ENCODE results near the gene DNHD1. TPM values are rescaled to one million over a fixed set of nuclear protein-coding genes. Genes with fewer than 3 reads are reported as not detected.

The DNHD1 gene
- total RNA-seq, 1 experiment from 2014 or later = 11.5 TPM

DNA sequence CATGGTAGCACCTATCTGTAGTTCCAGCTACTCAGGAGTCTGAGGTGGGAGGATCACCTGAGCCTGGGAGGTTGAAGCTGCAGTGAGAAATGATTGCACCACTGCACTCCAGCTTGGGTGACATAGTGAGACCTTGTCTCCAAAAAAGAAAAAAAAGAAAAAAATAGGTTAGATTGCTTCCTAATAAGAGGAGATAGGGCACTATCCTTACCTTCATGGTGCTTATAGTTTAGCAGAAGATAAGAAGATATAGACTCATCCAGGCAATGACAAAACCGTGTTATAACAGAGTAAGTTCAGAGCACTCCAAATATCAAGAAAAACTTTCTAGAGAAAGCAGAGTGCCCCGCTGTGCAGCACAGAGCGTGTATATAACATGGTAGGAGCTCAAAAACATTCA is 64.2 kb downstream of the DNHD1 start (continued):
- TF ChIP-seq GRHL2 (CRISPR knock-in tag; IDR thresholded peaks at IDR 0.05; ENCODE audit: insufficient replicate concordance, severe bottlenecking) (no peak), E2F4 (CRISPR knock-in tag; IDR thresholded peaks at IDR 0.05; ENCODE audit: borderline replicate concordance, low read depth) (no peak)

GRCh38 chr11:6563121-6563619 is 66.1 kb downstream of the DNHD1 start:
- ATAC-seq (peak; percentile 38; the same call in 1 of the 2 replicates), DNase-seq (ENCODE audit: low spot score) (no peak)
- ChIA-PET CTCF (interaction anchor here (1.1 to 1.4 kb wide), 2 partner anchors 32 to 200 kb away, joined by 3 to 5 read pairs; no protein-coding TSS in a partner anchor), POLR2A (no interaction called here)
- H3K36me3 Mint-ChIP-seq = no peaks in the 10 kb centered on the region
- peaks cover 11% of the 10 kb centered on the region for H3K4me1 Mint-ChIP-seq
- no peaks in the 10 kb centered on the region for H3K27me3 Mint-ChIP-seq (ENCODE audit: low read depth)
- H3K9me3 Mint-ChIP-seq = no peaks in the 10 kb centered on the region
- no peak for TF ChIP-seq ZNF263 (CRISPR knock-in tag; IDR thresholded peaks at IDR 0.05; ENCODE audit: low read depth)
- no peak for TF ChIP-seq RELA (CRISPR knock-in tag; IDR thresholded peaks at IDR 0.05; ENCODE audit: borderline replicate concordance)
- TF ChIP-seq, protein P1, sequence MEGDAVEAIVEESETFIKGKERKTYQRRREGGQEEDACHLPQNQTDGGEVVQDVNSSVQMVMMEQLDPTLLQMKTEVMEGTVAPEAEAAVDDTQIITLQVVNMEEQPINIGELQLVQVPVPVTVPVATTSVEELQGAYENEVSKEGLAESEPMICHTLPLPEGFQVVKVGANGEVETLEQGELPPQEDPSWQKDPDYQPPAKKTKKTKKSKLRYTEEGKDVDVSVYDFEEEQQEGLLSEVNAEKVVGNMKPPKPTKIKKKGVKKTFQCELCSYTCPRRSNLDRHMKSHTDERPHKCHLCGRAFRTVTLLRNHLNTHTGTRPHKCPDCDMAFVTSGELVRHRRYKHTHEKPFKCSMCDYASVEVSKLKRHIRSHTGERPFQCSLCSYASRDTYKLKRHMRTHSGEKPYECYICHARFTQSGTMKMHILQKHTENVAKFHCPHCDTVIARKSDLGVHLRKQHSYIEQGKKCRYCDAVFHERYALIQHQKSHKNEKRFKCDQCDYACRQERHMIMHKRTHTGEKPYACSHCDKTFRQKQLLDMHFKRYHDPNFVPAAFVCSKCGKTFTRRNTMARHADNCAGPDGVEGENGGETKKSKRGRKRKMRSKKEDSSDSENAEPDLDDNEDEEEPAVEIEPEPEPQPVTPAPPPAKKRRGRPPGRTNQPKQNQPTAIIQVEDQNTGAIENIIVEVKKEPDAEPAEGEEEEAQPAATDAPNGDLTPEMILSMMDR (IDR thresholded peaks at IDR 0.05) = no peak
- no peak for TF ChIP-seq OVOL2 (CRISPR knock-in tag; IDR thresholded peaks at IDR 0.05; ENCODE audit: borderline replicate concordance)
- TF ChIP-seq SOX15 (CRISPR knock-in tag; IDR thresholded peaks at IDR 0.05) = no peak
- no peak for TF ChIP-seq PRRX2 (CRISPR knock-in tag; IDR thresholded peaks at IDR 0.05)
- no peak for TF ChIP-seq KAT7 (CRISPR knock-in tag; IDR thresholded peaks at IDR 0.05; ENCODE audit: borderline replicate concordance)
- no peak overlapping the region for H3K27ac Mint-ChIP-seq
- no peak overlapping the region for H3K4me3 Mint-ChIP-seq

- Mint-ChIP-seq H3K27ac (no peak overlapping the region), H3K4me3 (no peak overlapping the region), H3K27me3 (ENCODE audit: low read depth) (no peaks in the 10 kb centered on the region), H3K36me3 (no peaks in the 10 kb centered on the region), H3K4me1 (peaks cover 15% of the 10 kb centered on the region), H3K9me3 (no peaks in the 10 kb centered on the region)
- ATAC-seq (no peak), DNase-seq (ENCODE audit: low spot score) (no peak)
- ChIA-PET CTCF (interaction anchor here (1.1 to 1.4 kb wide), 2 partner anchors 120 to 201 kb away, joined by 3 to 5 read pairs; no protein-coding TSS in a partner anchor), POLR2A (no interaction called here)
- TF ChIP-seq CDX4 (CRISPR knock-in tag; IDR thresholded peaks at IDR 0.05; ENCODE audit: borderline replicate concordance) (no peak), CBFB (CRISPR knock-in tag; IDR thresholded peaks at IDR 0.05; ENCODE audit: low read depth) (no peak), KAT7 (CRISPR knock-in tag; IDR thresholded peaks at IDR 0.05; ENCODE audit: borderline replicate concordance) (no peak), ELF4 (CRISPR knock-in tag; IDR thresholded peaks at IDR 0.05; ENCODE audit: low read depth) (no peak), ZNF416 (CRISPR knock-in tag; IDR thresholded peaks at IDR 0.05) (no peak), AR (CRISPR knock-in tag; IDR thresholded peaks at IDR 0.05) (no peak), IRF2 (CRISPR knock-in tag; IDR thresholded peaks at IDR 0.05; ENCODE audit: borderline replicate concordance, low read depth) (no peak), SMAD3 (CRISPR knock-in tag; IDR thresholded peaks at IDR 0.05; ENCODE audit: borderline replicate concordance) (no peak), ZNF281 (CRISPR knock-in tag; IDR thresholded peaks at IDR 0.05) (no peak), MYBL2 (CRISPR knock-in tag; IDR thresholded peaks at IDR 0.05) (no peak), SOX15 (CRISPR knock-in tag; IDR thresholded peaks at IDR 0.05) (no peak), ZNF121 (CRISPR knock-in tag; IDR thresholded peaks at IDR 0.05) (no peak), CREM (CRISPR knock-in tag; IDR thresholded peaks at IDR 0.05) (no peak), SP1 (CRISPR knock-in tag; conservative IDR thresholded peaks at IDR 0.05) (no peak), ZNF317 (CRISPR knock-in tag; IDR thresholded peaks at IDR 0.05; ENCODE audit: borderline replicate concordance, low read depth) (no peak)
- TF ChIP-seq, protein P2, sequence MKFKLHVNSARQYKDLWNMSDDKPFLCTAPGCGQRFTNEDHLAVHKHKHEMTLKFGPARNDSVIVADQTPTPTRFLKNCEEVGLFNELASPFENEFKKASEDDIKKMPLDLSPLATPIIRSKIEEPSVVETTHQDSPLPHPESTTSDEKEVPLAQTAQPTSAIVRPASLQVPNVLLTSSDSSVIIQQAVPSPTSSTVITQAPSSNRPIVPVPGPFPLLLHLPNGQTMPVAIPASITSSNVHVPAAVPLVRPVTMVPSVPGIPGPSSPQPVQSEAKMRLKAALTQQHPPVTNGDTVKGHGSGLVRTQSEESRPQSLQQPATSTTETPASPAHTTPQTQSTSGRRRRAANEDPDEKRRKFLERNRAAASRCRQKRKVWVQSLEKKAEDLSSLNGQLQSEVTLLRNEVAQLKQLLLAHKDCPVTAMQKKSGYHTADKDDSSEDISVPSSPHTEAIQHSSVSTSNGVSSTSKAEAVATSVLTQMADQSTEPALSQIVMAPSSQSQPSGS (CRISPR knock-in tag; IDR thresholded peaks at IDR 0.05; ENCODE audit: borderline replicate concordance, low read depth) = no peak
Observed at GRCh38 chr11:6563667-6564066, 66.6 kb downstream of the DNHD1 start.
